SK-N-MC (cell line): ENCODE results near the gene AKAP14.

Experiments
- EZH2 ChIP-seq: fragments of 200-600 bp; sonication (generic); IDR thresholded peaks from one replicate; pipeline ENCODE4 v1.6.1; 2017; ENCODE audit warnings: antibody characterized with exemption
- FOXP2 ChIP-seq: optimal IDR thresholded peaks from 2 replicates; pipeline ENCODE3; 2011; ENCODE audit warnings: mild to moderate bottlenecking, moderate library complexity; ENCODE audit not compliant: insufficient read depth; ENCODE audit errors: extremely low read length, control extremely low read depth
- POLR2AphosphoS5 ChIP-seq: IDR thresholded peaks from 2 replicates; pipeline ENCODE4 v1.6.1; 2012; ENCODE audit warnings: mild to moderate bottlenecking, low read depth, low read length, borderline replicate concordance

DNA sequence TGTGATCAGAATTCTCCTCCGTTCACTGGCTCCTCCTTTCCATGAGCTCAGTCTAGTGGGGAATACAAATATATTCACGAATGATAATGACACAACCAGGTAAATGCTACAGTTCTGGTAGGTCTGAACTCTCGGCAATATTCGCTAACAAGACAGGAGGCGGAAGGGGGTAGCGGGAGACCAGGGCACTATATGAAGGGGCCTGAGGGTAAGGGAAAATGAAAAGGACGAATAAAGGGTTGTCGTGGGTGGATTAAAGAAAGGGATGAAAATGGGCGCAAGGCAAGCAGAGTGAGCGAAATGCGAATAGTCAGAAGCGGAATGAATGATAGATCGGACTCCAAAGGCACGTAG lies 47.1 kb downstream of the AKAP14 start:
- TF ChIP-seq POLR2AphosphoS5 (no peak), EZH2 (no peak), FOXP2 (no peak)
